Measurements from ENCODE around the gene MAMDC2.

GRCh38 chr9:70256123-70256551 is 212.5 kb downstream of the MAMDC2 start:
- TF ChIP-seq, protein P1, sequence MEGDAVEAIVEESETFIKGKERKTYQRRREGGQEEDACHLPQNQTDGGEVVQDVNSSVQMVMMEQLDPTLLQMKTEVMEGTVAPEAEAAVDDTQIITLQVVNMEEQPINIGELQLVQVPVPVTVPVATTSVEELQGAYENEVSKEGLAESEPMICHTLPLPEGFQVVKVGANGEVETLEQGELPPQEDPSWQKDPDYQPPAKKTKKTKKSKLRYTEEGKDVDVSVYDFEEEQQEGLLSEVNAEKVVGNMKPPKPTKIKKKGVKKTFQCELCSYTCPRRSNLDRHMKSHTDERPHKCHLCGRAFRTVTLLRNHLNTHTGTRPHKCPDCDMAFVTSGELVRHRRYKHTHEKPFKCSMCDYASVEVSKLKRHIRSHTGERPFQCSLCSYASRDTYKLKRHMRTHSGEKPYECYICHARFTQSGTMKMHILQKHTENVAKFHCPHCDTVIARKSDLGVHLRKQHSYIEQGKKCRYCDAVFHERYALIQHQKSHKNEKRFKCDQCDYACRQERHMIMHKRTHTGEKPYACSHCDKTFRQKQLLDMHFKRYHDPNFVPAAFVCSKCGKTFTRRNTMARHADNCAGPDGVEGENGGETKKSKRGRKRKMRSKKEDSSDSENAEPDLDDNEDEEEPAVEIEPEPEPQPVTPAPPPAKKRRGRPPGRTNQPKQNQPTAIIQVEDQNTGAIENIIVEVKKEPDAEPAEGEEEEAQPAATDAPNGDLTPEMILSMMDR (conservative IDR thresholded peaks at IDR 0.05 in 1 of 2, IDR thresholded peaks at IDR 0.05 in 1 of 2; ENCODE audit: low read depth in 1 of 2, low read length in 2 of 2), result no peak
- TF ChIP-seq EZH2 (IDR thresholded peaks at IDR 0.05; ENCODE audit: low read length, missing control alignments), result no peak
